Measurements from ENCODE around the gene MYLK4.
"Not testable (repeated sequence)": the region's sequence is repeated elsewhere in the genome, so short reads cannot be mapped to it uniquely, and the experiment has no call there.

MYLK4 gene

DNA sequence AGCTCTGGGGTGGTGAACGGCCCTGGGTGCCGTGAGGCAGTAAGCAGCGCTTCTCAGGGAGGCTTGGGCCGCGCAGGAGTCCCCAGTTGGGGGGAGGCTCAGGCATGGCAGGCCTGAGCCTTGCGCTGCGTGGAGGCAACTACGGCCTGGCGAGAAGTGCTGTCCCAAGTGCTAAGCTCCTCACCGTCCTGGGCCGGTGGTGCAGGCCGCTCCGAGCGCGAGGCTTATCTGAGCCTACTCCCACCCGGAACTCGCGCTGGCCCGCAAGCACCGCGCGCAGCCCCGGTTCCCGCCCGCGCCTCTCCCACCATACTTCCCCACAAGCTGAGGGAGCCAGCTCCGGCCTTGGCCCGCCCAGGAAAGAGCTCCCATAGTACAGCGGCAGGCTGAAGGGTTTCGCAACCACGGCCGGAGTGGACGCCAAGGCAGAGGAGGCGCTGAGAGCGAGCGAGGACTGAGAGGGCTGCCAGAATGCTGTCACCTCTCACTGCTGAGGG lies 12.7 kb upstream of the MYLK4 start:
- H3K4me1 ChIP-seq, result 0 out of 2 replicates have a peak, but pooled peaks cover 2% of the 10 kb centered on the region
- no peaks in the 10 kb centered on the region for H3K36me3 ChIP-seq
- H3K4me3 ChIP-seq (ENCODE audit: low read depth, low read length), result no peak overlapping the region
- no peaks in the 10 kb centered on the region for H3K9me3 ChIP-seq
- DNase-seq, result no peak
- H3K27me3 ChIP-seq, result no peaks in the 10 kb centered on the region; the same call in 1 of the 2 replicates
- TF ChIP-seq, protein P1, sequence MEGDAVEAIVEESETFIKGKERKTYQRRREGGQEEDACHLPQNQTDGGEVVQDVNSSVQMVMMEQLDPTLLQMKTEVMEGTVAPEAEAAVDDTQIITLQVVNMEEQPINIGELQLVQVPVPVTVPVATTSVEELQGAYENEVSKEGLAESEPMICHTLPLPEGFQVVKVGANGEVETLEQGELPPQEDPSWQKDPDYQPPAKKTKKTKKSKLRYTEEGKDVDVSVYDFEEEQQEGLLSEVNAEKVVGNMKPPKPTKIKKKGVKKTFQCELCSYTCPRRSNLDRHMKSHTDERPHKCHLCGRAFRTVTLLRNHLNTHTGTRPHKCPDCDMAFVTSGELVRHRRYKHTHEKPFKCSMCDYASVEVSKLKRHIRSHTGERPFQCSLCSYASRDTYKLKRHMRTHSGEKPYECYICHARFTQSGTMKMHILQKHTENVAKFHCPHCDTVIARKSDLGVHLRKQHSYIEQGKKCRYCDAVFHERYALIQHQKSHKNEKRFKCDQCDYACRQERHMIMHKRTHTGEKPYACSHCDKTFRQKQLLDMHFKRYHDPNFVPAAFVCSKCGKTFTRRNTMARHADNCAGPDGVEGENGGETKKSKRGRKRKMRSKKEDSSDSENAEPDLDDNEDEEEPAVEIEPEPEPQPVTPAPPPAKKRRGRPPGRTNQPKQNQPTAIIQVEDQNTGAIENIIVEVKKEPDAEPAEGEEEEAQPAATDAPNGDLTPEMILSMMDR (IDR thresholded peaks at IDR 0.05; ENCODE audit: low read depth, low read length), result no peak

DNA sequence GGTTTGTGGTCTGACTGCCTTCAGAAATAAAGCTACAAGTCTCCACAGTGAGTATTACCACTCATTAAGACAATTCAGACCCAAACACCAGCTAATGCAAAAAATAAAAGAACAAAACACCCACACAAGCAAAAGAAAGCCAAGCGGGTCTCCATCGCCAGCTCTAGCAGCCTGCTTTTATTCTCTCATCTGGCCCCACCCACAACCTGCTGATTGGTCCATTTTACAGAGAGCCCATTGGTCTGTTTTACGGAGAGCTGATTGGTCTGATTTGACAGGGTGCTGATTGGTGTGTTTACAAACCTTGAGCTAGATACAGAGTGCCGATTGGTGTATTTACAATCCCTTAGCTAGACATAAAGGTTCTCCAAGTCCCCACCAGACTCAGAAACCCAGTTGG lies 12.1 kb upstream of the MYLK4 start:
- H3K36me3 ChIP-seq; H3K9me3 ChIP-seq; H3K27me3 ChIP-seq; H3K4me1 ChIP-seq; DNase-seq; H3K4me3 ChIP-seq (ENCODE audit: low read depth, low read length): not testable (repeated sequence)

DNA sequence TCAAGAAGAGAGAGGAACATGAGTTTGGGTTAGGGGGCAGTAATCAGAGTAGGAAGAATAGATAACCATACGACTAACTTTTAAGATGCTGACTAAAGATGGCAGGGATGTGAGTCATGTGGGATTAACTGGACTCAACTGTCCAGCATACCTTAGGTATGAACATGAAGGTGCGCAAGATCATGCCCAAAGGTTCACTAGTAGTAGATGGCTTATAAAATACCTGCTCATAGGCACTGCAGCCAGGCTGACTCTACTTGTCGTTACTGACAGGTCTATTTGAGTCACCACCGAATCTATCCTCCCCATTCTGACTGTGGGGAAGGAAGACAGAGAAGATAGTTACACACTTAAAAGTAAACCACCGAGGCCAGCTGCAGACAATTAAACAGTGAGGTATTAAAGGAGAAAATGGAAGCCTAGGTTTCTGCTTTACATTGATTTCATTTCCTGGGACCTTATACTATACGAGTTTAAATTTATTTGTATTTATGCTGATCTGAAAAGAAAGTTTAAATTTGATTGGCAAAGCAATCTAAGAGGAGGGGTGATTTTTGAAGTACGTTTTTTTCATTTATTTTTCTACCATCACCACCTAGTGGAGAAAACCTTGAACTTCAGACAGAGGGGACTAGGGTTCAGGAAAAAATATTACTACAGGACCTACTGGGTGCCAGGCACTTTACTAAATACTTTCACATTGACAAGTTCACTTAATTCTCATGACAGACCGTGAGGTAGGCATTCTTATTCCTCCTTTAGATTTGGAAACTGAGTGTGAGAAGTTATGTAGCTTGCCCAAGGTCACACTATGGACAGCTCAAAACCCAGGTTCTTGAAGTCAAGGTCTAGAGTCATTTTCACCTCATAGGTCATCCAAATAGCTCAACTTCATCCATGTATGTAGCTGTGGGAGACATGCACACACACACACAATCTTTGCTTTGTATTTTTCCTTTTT lies 10.4 kb upstream of the MYLK4 start:
- H3K27me3 ChIP-seq, result peaks cover 5% of the 10 kb centered on the region

DNA sequence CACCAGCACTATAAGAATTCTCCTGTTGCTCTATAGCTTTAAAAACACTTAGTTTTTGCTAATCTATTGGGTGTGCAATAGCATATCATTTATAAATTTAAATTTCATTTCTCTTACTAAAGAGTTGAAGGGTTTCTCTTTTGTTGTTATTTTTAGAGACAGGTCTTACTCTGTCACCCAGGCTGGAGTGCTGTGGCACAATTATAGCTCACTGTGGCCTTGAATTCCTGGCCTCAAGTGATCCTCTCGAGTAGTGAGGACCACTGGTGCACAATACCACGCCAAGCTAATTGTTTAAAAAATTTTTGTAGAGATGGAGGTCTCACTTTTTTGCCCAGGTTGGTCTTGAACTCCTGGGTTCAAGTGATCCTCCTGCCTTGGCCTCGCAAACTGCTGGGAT lies 8.3 kb upstream of the MYLK4 start:
- Histone ChIP-seq H3K27me3 (peaks cover 5% of the 10 kb centered on the region), H3K9me3 (no peaks in the 10 kb centered on the region), H3K4me3 (ENCODE audit: low read depth, low read length) (no peak overlapping the region), H3K4me1 (no peaks in the 10 kb centered on the region), H3K36me3 (no peaks in the 10 kb centered on the region)
- TF ChIP-seq, protein P1 (IDR thresholded peaks at IDR 0.05; ENCODE audit: low read depth, low read length), result no peak
- no peak for DNase-seq

More for the DNA sequence above, 10.4 kb upstream of the MYLK4 start:
- DNase-seq, result no peak
- H3K4me3 ChIP-seq (ENCODE audit: low read depth, low read length), result no peak overlapping the region
- H3K4me1 ChIP-seq, result 0 out of 2 replicates have a peak, but pooled peaks cover 2% of the 10 kb centered on the region
- no peaks in the 10 kb centered on the region for H3K36me3 ChIP-seq
- no peaks in the 10 kb centered on the region for H3K9me3 ChIP-seq
- TF ChIP-seq, protein P1 (IDR thresholded peaks at IDR 0.05; ENCODE audit: low read depth, low read length), result peak; percentile 49

DNA sequence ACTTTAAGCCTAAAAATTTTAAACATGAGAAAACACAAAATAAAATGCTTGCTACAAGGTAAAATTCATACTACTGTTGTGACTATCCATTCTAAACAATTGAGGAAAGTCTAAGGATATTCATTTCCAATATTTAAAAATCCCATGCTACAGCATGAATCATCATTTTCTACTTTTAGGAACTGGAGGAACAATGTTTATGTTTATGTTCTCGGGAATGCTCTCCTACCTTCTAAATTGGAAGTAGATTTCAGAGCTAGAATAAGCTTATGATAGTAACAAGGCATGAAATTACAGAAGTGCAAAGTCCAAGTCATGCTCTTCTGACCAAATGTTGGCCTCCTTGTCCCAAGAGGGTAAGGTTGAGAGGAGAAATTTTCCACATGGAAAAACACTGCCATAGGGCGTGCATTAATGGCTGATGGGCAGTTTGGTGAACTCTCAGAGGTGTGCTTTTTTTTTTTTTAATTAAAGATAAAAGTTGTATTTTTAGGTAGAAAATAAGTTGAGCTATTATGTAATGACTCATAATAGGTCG lies 6.0 kb upstream of the MYLK4 start:
- peaks cover 12% of the 10 kb centered on the region for H3K27me3 ChIP-seq
- no peak overlapping the region for H3K4me3 ChIP-seq (ENCODE audit: low read depth, low read length)
- no peaks in the 10 kb centered on the region for H3K9me3 ChIP-seq
- no peaks in the 10 kb centered on the region for H3K36me3 ChIP-seq
- H3K4me1 ChIP-seq, result no peaks in the 10 kb centered on the region; the same call in 1 of the 2 replicates
- no peak for DNase-seq
- TF ChIP-seq, protein P1 (IDR thresholded peaks at IDR 0.05; ENCODE audit: low read depth, low read length), result no peak

DNA sequence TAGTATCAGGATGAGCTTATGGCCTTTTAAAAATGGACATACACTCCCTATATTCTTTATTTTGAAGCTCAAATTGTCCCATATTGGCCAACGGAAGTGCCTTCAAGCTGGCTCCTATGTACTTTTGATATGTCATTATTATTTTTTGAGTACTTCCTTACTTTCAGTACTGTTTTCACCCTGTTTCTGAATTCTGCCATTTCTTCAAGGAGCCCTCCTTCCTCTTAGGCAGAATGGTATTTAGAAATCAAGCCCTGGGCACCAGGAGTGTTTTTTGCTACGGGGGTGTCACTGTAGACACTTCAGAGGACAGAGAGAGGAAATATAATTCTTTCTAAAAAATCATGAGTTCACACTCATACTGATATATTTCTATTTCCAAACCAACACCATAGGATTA lies 5.5 kb upstream of the MYLK4 start:
- no peaks in the 10 kb centered on the region; the same call in none of the 2 replicates for H3K4me1 ChIP-seq
- no peaks in the 10 kb centered on the region for H3K36me3 ChIP-seq
- TF ChIP-seq, protein P1 (IDR thresholded peaks at IDR 0.05; ENCODE audit: low read depth, low read length), result no peak
- DNase-seq, result no peak
- H3K9me3 ChIP-seq, result no peaks in the 10 kb centered on the region
- H3K4me3 ChIP-seq (ENCODE audit: low read depth, low read length), result no peak overlapping the region
- H3K27me3 ChIP-seq, result peaks cover 14% of the 10 kb centered on the region

Data from BE2C (cell line).